HG03558 (cell line): ENCODE measurements around the gene ARHGAP35.
"Not testable (repeated sequence)": the region's sequence is repeated elsewhere in the genome, so short reads cannot be mapped to it uniquely, and the experiment has no call there.

ENCODE experiments used
- ATAC-seq: cut with Tn5 transposase; IDR thresholded peaks from one replicate; pipeline ENCODE4 v1.9.1; 2021; ENCODE audit warnings: moderate number of reproducible peaks; ENCODE audit not compliant: unreplicated experiment; ENCODE audit errors: extremely low read depth

ARHGAP35 gene

DNA sequence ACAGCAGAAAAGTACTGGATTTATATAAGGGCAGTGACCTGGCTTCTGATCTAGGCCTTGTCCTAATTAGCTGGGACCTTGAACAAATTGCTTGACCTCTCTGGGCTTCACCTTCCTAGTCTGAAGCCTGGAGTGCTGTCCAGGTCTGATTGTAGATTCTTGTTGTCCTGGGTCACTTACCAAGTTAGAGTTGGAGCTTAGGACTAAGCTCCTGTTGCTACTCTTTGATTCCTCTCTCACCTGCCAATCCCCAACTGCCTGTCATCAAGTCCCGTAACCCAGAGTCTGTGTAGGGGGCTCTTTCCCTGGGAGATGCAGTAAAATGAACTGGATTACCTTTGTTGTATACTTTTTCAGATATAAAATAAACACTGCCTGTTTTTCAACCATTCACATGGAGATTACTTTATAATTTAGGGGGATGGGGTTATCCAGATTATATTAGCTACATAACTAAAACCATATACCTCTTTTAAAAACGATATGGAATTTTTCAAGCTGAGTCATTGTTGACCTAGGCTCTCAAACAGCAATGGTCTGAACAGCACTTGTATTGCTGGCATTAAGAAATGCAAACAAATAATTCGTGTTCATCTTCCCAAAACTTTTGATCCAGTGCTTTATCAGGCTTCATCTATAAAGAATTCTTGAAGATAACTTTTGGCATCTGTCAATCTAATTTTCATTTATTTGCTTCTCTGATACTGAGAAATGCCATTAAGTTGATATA lies 5.8 kb downstream of the ARHGAP35 start:
- ATAC-seq, result no peak

DNA sequence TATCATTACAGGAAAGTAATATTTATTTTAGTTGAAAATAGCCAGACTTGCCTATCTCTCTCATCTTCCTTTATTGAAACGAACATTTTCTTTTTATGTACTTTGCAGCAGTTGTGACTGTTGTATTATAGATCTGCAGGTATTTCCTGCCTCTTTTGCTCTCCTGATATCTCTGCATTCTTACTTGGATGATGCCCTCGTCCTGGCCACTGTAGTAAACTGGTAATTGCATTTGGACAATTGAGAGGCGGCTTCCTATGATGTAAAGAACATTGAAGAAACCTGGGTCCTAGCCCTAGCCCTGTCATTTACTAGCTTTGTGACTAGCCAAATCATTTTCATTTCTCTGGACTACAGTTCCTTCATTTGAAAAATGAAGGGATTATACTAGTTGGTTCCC lies 6.4 kb downstream of the ARHGAP35 start:
- no peak for ATAC-seq

- no peak for ATAC-seq
Observed at GRCh38 chr19:46868025-46868802, 7.4 kb downstream of the ARHGAP35 start.

DNA sequence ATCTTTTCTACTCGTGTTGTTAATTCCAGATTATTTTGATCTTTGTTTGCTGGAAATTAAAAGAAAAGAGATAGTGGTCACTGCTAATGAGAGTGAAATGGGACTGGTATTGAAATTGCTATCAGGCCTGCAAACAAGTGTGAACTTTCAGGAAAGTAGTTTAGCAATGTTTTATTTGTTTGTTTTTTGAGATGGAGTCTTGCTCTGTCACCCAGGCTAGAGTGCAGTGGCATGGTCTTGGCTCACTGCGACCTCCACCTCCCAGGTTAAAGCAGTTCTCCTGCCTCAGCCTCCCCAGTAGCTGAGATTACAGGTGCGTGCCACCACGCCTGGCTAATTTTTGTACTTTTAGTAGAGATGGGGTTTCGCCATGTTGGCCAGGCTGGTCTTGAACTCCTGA lies 10.4 kb downstream of the ARHGAP35 start:
- ATAC-seq, result not testable (repeated sequence)

DNA sequence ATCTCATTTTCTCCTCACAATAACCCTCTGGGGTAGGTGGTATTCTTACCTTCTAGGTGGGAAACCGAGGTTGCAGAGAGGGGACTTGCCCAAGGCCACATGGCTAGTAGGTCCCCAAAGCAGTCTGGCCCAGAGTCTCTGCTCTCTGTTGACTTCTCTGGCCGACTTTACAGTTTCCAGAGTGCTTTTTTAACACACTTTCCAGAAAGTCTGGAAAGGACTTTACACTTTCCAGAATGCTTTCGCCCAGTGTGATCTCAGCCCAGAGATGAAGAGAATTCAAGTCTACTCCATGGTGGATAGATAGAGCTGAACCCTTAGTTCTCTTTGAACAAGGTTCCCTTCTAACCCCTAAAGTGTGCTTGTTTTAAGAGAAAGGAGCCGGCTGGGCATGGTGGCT lies 12.2 kb downstream of the ARHGAP35 start:
- no peak for ATAC-seq

DNA sequence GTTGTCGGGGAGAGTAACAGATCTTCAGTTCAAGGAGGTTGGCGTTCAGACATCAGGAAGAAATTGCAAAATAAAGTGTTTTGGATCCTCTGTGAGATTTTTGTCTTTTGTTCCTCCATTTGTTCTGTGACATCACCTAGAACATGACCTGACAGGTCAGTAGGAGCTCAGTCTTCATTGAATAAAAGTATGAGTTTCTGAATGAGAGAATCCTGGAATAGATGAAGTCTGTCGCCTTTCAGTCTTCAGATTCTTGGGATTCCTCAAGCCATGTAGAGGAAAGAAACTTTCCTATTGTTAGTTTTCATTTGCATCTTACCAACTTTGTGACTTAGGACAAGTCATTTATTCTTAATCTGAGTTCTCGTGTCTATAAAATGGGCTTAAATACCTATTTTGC lies 14.4 kb downstream of the ARHGAP35 start:
- ATAC-seq, result no peak

DNA sequence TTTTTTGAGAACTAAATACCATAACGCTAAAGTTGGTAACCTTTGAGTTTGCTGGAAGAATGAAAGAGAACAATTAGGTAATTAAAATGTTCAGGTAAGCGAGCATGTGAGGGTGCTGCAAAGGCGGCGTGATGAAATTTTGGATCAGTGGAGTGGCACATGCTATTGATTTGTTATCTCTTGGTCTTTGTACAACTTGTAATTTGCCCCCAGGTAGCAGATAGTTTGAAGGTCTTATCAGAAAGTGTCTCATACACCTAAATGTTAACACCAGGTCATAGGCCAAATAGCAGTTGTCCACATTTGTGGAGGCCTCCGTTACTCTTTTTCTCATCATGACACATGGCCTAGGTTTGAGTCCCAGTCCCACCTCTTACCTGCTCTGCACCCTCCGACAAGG lies 14.9 kb downstream of the ARHGAP35 start:
- no peak for ATAC-seq

GRCh38 chr19:46878613-46879375 lies 18.0 kb downstream of the ARHGAP35 start:
- no peak for ATAC-seq

- ATAC-seq, result no peak
Observed at GRCh38 chr19:46880431-46880830, 19.6 kb downstream of the ARHGAP35 start.

- no peak for ATAC-seq
Observed at GRCh38 chr19:46881092-46881491, 20.3 kb downstream of the ARHGAP35 start.

DNA sequence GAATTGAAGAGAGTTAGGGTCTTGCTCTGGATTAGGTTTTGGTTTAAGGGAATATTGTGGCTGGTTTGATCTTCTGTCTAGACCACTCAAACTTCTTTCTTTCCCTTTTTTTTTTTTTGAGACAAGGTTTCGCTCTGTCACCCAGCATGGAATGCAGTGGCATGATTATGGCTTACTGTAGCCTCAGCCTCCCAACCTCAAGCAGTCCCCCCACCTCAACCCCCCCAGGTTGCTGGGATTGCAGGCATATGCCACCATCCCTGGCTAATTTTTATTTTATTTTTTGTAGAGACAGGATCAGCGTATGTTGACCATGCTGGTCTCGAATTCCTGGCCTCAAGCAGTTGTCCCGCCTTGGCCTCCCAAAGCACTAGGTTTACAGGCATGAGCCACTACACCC lies 21.2 kb downstream of the ARHGAP35 start:
- ATAC-seq, result no peak

GRCh38 chr19:46882751-46883150 lies 22.0 kb downstream of the ARHGAP35 start:
- not testable (repeated sequence) for ATAC-seq

DNA sequence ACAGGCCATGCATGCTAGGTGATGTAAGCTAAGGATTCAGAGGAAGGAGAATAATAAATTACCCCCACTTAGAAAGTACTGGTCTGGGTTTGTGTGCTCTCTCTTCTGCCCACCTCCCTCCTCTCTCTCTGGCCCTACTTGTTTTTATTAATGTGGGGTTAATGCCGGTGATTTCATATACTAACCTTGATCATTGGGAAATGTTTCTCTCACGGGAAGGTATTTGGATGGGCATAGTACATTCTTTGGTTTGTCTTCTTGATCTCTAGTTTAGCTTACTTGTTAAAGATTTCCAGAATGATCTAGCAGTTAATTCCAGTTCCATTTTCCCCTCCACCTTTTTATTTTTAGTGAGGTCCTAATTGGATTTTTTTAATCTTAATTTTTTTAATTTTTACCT lies 24.6 kb downstream of the ARHGAP35 start:
- ATAC-seq, result no peak

DNA sequence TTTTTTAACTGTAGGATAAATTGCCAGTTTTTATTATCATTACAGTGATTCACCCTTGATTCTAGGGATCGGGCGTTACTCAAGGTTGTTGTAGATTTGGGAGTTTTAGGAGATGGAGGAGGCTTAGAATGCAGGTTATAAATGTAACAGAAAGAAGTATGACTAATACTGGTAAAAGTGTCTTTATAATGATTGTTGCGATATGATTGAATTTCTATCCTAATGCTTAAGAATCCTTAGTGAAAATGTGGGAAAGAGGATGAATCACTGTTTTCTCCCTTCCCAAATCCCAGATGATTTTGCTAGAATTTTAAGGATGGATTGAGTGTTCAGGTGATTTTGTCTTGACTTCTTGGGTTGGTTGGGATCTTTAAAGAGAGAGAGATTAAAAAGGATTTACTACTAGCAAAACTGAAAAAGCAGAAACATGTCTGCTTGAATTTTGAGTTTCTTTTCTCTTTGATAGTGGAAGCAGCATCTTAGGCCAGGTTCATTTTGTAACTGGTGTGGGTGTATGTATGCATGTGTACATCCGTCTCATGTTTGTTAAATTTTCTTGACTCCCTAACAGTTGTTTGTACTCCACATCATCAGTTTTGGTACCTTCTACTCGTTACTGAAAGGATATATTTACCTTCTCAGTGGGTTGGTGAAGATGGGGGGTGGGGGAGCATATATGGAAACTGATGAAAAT lies 25.9 kb downstream of the ARHGAP35 start:
- ATAC-seq, result no peak

GRCh38 chr19:46887240-46887782 lies 26.5 kb downstream of the ARHGAP35 start:
- no peak for ATAC-seq

- ATAC-seq, result no peak
Observed at GRCh38 chr19:46890423-46891170, 29.8 kb downstream of the ARHGAP35 start.

DNA sequence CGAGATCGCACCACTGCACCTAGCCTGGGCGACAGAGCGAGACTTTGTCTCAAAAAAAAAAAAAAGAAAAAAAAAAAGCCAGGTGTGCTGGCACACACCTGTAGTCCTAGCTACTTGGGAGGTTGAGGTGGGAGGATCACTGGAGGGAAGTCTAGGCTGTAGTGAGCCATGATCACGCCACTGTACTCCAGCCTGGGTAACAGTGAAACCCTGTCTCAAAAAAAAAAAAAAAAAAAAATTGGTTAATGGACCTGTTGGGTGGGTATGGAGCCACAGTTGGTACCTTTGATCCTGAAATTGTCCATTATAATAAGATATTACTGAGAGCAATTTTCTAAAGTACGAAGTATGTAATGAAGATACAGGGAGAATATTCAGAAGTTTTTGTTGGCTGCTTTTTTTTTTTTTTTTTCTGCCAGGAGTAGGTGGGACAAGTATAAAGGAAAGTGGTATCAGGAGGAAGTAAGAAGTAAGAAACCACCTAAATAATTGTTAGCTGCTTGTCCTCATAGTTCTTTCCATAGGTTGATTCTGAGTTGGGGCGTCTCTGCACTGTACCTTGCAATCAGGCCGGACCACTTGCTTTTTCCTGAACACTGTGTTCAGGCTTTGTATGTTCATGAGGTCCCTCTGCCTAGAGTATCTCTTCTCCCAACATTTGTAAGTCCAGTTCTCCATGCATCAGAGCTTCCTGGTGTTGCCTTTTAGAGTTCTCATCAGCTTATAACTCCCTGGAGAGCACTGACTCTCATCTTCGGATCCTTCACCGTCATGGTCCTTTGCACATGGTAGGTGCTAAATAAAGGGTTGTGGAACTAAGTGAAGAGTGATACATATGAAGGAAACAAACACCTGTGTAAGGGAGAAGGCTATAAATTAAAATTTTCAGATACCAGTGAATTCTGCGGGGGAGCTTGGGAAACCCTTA lies 31.7 kb downstream of the ARHGAP35 start:
- ATAC-seq, result no peak

GRCh38 chr19:46896076-46896794 lies 35.4 kb downstream of the ARHGAP35 start:
- ATAC-seq, result no peak
